ENCODE results near the gene CCL27. TPM values are rescaled to one million over a fixed set of nuclear protein-coding genes. Genes with fewer than 3 reads are reported as not detected.

The CCL27 gene
- total RNA-seq, 1 experiment from 2014 or later: not detected

Other genes starting within 250 kb of the CCL27 start
- 5.2 TPM in 2 replicates for gene FAM219A, start 204.1 kb downstream of the CCL27 start, total RNA-seq (2014; rRNA removed; shearing (Covaris generic))
- gene DNAI1, start 203.9 kb downstream of the CCL27 start, total RNA-seq (2014; rRNA removed; shearing (Covaris generic)): not detected in 2 replicates
- 10.4 and 18.0 TPM in 2 replicates for gene ENHO, start 139.7 kb downstream of the CCL27 start, total RNA-seq (2014; rRNA removed; shearing (Covaris generic))
- gene CNTFR, start 72.9 kb downstream of the CCL27 start, total RNA-seq (2014; rRNA removed; shearing (Covaris generic)): 0.78 and 1.0 TPM in 2 replicates
- 57.9 and 59.4 TPM in 2 replicates for gene RPP25L, start 50.6 kb downstream of the CCL27 start, total RNA-seq (2014; rRNA removed; shearing (Covaris generic))
- gene DCTN3, start 42.2 kb downstream of the CCL27 start, total RNA-seq (2014; rRNA removed; shearing (Covaris generic)): 105 and 160 TPM in 2 replicates
- gene ARID3C, start 33.6 kb downstream of the CCL27 start, total RNA-seq (2014; rRNA removed; shearing (Covaris generic)): 1.5 TPM in 1 of 2 replicates, not detected in the other
- 193 and 208 TPM in 2 replicates for gene SIGMAR1, start 24.9 kb downstream of the CCL27 start, total RNA-seq (2014; rRNA removed; shearing (Covaris generic))
- 41.6 and 51.2 TPM in 2 replicates for gene GALT, start 16.0 kb downstream of the CCL27 start, total RNA-seq (2014; rRNA removed; shearing (Covaris generic))
- gene IL11RA, start 10.5 kb downstream of the CCL27 start, total RNA-seq (2014; rRNA removed; shearing (Covaris generic)): 6.9 and 9.8 TPM in 2 replicates
- gene CCL19, start 28.6 kb upstream of the CCL27 start, total RNA-seq (2014; rRNA removed; shearing (Covaris generic)): not detected in 2 replicates
- not detected in 2 replicates for gene CCL21, start 47.5 kb upstream of the CCL27 start, total RNA-seq (2014; rRNA removed; shearing (Covaris generic))